Transverse colon (tissue), 4 donors: ENCODE data around the gene KCNJ9. TPM values are rescaled to one million over a fixed set of nuclear protein-coding genes. Genes with fewer than 3 reads are reported as not detected.
"Not testable (repeated sequence)": the region's sequence is repeated elsewhere in the genome, so short reads cannot be mapped to it uniquely, and the experiment has no call there.

Experiments used
- DNase-seq: peaks from one replicate; pipeline ENCODE4 v3.0.0-alpha.2; 2019
- H3K27ac ChIP-seq, 4 donors: fragments of 200-600 bp; sonication (generic); 2 replicates each; pipeline ENCODE4 v1.5.1; 2016 to 2018; ENCODE audit warnings: inconsistent platforms in 4 of 4
- H3K27me3 ChIP-seq: fragments of 200-600 bp; sonication (generic); 2 replicates; pipeline ENCODE4 v1.5.1; 2017; ENCODE audit warnings: inconsistent platforms
- H3K36me3 ChIP-seq, 4 donors: fragments of 200-600 bp; sonication (generic); 2 replicates each; pipeline ENCODE4 v1.5.1; 2017 to 2019; ENCODE audit warnings: inconsistent platforms in 4 of 4
- H3K4me1 ChIP-seq, 4 donors: fragments of 200-600 bp; sonication (generic); 2 replicates each; pipeline ENCODE4 v1.5.1; 2017 to 2020; ENCODE audit warnings: inconsistent platforms in 4 of 4
- H3K4me3 ChIP-seq, 4 donors: fragments of 200-600 bp; sonication (generic); 1 replicate in 1 of 4; 2 replicates in 3 of 4; pipeline versions ENCODE4 v1.5.1 to v1.6.1; 2017 to 2019; ENCODE audit warnings: inconsistent platforms in 4 of 4
- H3K9me3 ChIP-seq, 2 donors: fragments of 200-600 bp; sonication (generic); 2 replicates each; pipeline ENCODE4 v1.5.1; 2017 to 2019; ENCODE audit warnings: inconsistent platforms in 2 of 2
- EP300 ChIP-seq: sonication (generic); formaldehyde crosslinking; IDR thresholded peaks from one replicate; pipeline ENCODE4 v1.6.1; 2017; ENCODE audit warnings: antibody characterized with exemption, low read depth
- POLR2A ChIP-seq: fragments of 450-650 bp; IDR thresholded peaks from one replicate; pipeline ENCODE4 v1.6.1; 2016; ENCODE audit warnings: antibody characterized with exemption, mild to moderate bottlenecking, moderate library complexity
- POLR2AphosphoS5 ChIP-seq, 3 donors: sonication (generic); formaldehyde crosslinking; IDR thresholded peaks; one replicate each; pipeline ENCODE4 v1.6.1; 2016; ENCODE audit warnings: antibody characterized with exemption in 3 of 3
- WGBS, 2 donors: methylation state at CpG; one replicate each; pipeline ENCODE4 v1.1.5; 2018; ENCODE audit warnings: low coverage in 1 of 2; 5-methylcytosine and 5-hydroxymethylcytosine counted together
- in situ Hi-C, 4 donors: fragments of 200-750 bp; cut with MboI; loops; one replicate each; pipeline versions ENCODE4 v1.15.0 to v1.15.1; 2017; ENCODE audit warnings: low sequenced_read_pairs in 3 of 4, low pct_ligation_motif_present in 1 of 4, low pct_unique_long_range_greater_than_20kb in 1 of 4
- intact Hi-C: fragments of 100-400 bp; cut with DNase I; formaldehyde crosslinking; loops from one replicate; pipeline ENCODE4 v1.15.1; 2023; ENCODE audit warnings: low total_unique reads
- total RNA-seq, 4 donors: library from RNA; depleted of rRNA; stranded (reverse); fragments of >200 nt; gene quantifications; one replicate each; pipeline ENCODE4 v1.1.0, GENCODE V29; 2016
- TF ChIP-seq, protein P1 (sequence below), 5 experiments: fragments of 200-600 bp in 3 of 5; fragments of 450-650 bp in 2 of 5; sonication (generic) in 3 of 5; IDR thresholded peaks; 1 replicate in 2 of 5; 2 replicates in 3 of 5; pipeline ENCODE4 v1.5.1; 2016 to 2017; ENCODE audit warnings: antibody characterized with exemption in 5 of 5, inconsistent platforms in 3 of 5, mild to moderate bottlenecking in 2 of 5, moderate library complexity in 1 of 5

KCNJ9 gene
- total RNA-seq, 4 donors from 2014 or later = 0.27 TPM; not detected in 3

DNA sequence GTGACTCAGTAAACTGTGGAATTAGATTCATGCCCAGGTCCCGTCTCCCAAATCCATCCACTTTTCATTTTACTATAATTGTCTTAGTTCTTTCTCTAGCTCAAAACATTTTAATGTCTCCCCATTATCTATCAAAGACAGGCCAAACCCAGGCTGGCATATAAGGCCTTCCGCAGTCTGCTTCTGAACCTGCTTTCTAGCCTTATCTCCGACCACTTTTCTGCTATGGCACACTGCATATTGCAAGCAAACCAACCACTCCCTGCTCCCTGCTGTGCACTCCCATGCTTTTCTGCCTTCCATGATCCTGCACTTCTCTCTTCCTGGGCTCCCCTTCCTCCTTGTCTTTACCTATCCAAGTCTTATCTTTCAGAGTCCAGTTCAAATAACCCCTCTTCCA, 32.2 kb upstream of the KCNJ9 start:
- TF ChIP-seq POLR2A = no peak
- TF ChIP-seq POLR2AphosphoS5 (IDR thresholded peaks at IDR 0.05) = no peak
- no peak for TF ChIP-seq EP300
- TF ChIP-seq, protein P1, sequence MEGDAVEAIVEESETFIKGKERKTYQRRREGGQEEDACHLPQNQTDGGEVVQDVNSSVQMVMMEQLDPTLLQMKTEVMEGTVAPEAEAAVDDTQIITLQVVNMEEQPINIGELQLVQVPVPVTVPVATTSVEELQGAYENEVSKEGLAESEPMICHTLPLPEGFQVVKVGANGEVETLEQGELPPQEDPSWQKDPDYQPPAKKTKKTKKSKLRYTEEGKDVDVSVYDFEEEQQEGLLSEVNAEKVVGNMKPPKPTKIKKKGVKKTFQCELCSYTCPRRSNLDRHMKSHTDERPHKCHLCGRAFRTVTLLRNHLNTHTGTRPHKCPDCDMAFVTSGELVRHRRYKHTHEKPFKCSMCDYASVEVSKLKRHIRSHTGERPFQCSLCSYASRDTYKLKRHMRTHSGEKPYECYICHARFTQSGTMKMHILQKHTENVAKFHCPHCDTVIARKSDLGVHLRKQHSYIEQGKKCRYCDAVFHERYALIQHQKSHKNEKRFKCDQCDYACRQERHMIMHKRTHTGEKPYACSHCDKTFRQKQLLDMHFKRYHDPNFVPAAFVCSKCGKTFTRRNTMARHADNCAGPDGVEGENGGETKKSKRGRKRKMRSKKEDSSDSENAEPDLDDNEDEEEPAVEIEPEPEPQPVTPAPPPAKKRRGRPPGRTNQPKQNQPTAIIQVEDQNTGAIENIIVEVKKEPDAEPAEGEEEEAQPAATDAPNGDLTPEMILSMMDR (IDR thresholded peaks at IDR 0.05) = no peak
- H3K4me1 ChIP-seq = peaks cover 6 to 16% (median 12%) of the 10 kb centered on the region in 4 donors
- in situ Hi-C loops (no loop called here), intact Hi-C loops (no loop called here)
- DNase-seq = no peak
- no peak overlapping the region for H3K27ac ChIP-seq
- peaks cover 15% of the 10 kb centered on the region for H3K27me3 ChIP-seq
- WGBS, 2 donors = 92% methylated on average over 3 of the region's 3 CpGs
- no peak overlapping the region for H3K4me3 ChIP-seq
- H3K36me3 ChIP-seq = no peaks in the 10 kb centered on the region
- no peaks in the 10 kb centered on the region for H3K9me3 ChIP-seq

DNA sequence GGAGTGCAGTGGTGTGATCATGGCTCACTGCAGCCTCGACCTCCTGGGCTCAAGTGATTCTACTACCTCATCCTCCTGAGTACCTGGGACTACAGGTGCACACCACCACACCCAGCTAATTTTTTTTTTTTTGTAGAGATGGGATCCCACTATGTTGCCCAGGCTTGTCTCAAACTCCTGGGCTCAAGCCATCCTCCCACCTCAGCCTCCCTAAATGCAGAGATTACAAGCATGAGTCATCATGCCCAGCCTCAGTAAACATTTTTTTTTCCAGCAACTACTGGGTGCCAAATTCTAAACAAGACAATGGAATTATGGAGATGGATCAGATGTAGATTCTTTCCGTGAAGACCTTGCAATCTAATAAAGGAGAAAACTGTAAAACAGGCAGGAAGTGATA, 31.2 kb upstream of the KCNJ9 start:
- Histone ChIP-seq H3K27me3 (peaks cover 15% of the 10 kb centered on the region), H3K4me1 (peaks cover 6 to 16% (median 12%) of the 10 kb centered on the region in 4 donors)
- intact Hi-C loops, H3K9me3 ChIP-seq, H3K4me3 ChIP-seq, in situ Hi-C loops, H3K27ac ChIP-seq, H3K36me3 ChIP-seq, DNase-seq: not testable (repeated sequence)
- 60 to 86% methylated on average over 2 of the region's 2 CpGs for WGBS, 2 donors

DNA sequence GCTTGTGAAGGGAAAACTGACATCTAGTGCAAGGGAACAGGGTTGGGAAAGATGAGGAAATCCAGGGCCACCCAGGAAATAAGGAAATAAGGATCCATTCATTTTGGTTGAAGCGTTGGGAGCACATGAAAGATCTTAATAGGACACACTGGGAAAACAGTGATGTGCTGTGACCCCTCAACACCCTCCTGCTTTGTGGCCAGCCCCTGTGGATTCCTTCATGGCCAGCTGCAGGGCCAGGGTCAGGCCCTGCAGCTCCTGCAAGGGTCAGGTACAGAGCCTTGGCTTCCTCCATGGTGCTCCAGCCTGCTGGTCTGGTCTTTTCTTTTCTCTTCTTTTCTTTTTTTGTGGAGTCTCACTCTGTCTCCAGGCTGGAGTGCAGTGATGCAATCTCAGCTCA, 30.7 kb upstream of the KCNJ9 start:
- peaks cover 6 to 16% (median 12%) of the 10 kb centered on the region in 4 donors for H3K4me1 ChIP-seq
- in situ Hi-C loops = no loop called here

DNA sequence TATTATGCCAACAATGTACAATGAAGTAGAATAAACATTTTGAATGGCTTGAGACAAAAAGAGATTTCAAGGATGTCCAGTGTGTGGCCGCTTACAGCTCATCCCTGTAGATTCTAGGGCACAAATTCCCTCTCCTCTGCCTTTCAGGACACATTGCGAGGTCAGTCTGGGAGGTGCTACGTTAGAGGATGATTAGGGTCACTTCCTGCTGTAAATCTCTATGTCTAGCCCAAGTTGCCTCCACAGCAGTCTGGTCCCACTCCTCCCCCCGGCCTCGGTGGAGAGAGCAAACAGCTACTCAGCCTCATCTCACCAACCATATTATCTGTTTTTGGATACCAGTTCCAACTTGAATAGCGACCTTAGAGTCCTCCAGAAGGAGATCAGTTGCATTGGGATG, 28.4 kb upstream of the KCNJ9 start:
- in situ Hi-C loops = no loop called here
- no peaks in the 10 kb centered on the region for H3K9me3 ChIP-seq
- TF ChIP-seq, protein P1 (IDR thresholded peaks at IDR 0.05) = no peak
- no peak for TF ChIP-seq EP300
- no peak for TF ChIP-seq POLR2AphosphoS5 (IDR thresholded peaks at IDR 0.05)
- no peak for TF ChIP-seq POLR2A

More for the DNA sequence above, 30.7 kb upstream of the KCNJ9 start:
- no peaks in the 10 kb centered on the region for H3K36me3 ChIP-seq
- H3K27ac ChIP-seq = no peak overlapping the region
- no peak for DNase-seq
- TF ChIP-seq EP300 (no peak), POLR2A (no peak), POLR2AphosphoS5 (IDR thresholded peaks at IDR 0.05) (no peak)
- TF ChIP-seq, protein P1 (IDR thresholded peaks at IDR 0.05) = no peak
- peaks cover 15% of the 10 kb centered on the region for H3K27me3 ChIP-seq
- 50 to 84% methylated on average over 1 of the region's 1 CpG for WGBS, 2 donors
- H3K4me3 ChIP-seq = no peak overlapping the region
- no peaks in the 10 kb centered on the region for H3K9me3 ChIP-seq
- intact Hi-C loops = no loop called here

More for the DNA sequence above, 28.4 kb upstream of the KCNJ9 start:
- no peaks in the 10 kb centered on the region for H3K36me3 ChIP-seq
- H3K27me3 ChIP-seq = peaks cover 15% of the 10 kb centered on the region
- intact Hi-C loops = no loop called here
- no peaks in the 10 kb centered on the region for H3K4me1 ChIP-seq
- no peak overlapping the region for H3K27ac ChIP-seq
- WGBS, 2 donors = 54% methylated on average over 6 of the region's 6 CpGs; no CpG with 5 or more reads in 1 of the 2 donors
- H3K4me3 ChIP-seq = no peak overlapping the region
- no peak for DNase-seq
